NCI-H748 (cell line): ENCODE measurements around the gene RBMY1E.
"Not testable (repeated sequence)": the region's sequence is repeated elsewhere in the genome, so short reads cannot be mapped to it uniquely, and the experiment has no call there.

Experiments
- DNase-seq: peaks from one replicate; lab custom pipeline; 2025; ENCODE audit not compliant: unreplicated experiment; lab: John Stamatoyannopoulos, UW

RBMY1E gene

DNA sequence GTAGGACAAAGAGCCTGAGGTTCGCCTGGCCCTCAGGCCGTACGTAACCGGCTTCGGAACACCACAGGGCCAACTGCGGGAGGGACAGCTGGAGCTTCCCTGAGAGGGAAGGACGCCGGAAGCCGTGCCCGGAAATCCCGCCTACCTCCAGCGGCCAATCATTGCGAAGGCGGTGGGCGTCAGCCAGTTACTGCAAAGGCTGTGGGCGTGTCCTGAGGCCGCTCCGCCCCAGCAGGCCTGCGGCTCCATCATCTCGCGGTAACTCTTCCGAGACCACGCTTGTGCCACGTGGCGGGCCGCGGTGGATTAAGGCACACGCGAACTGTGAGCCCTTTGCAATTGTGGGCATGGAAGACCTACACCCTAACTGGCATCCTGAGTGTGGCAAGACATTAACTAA is at the start of gene RBMY1E:
Gene RBMY1E (minus strand): TSS at position 101 of the 400 bp plus-strand sequence. CDS start 1,978 bp downstream, outside the sequence.
- DNase-seq: not testable (repeated sequence)

GRCh38 chrY:21894426-21894825 is 23.4 kb downstream of the RBMY1E start, which contains the start of gene RBMY1D:
RBMY1D (minus strand) TSS chrY:21894526; CDS start chrY:21892513, 2,013 bp downstream.
- not testable (repeated sequence) for DNase-seq

GRCh38 chrY:21869407-21870076 is 48.3 kb downstream of the RBMY1E start:
- not testable (repeated sequence) for DNase-seq
